ENCODE results near the gene ALDH1L1. TPM values are rescaled to one million over a fixed set of nuclear protein-coding genes. Genes with fewer than 3 reads are reported as not detected.

The ALDH1L1 gene
- total and polyA plus RNA-seq, 2 of the 13 experiments (the other 11 are each of a cell fraction or from before 2014, with no cell fraction given) = 11.2 to 28.7 TPM

- TF ChIP-seq ZBTB40 (IDR thresholded peaks at IDR 0.05) (no peak), ZBTB40 (CRISPR knock-in tag; IDR thresholded peaks at IDR 0.05) (no peak), ZNF879 (CRISPR knock-in tag; IDR thresholded peaks at IDR 0.05) (no peak), ZNF33A (CRISPR knock-in tag; IDR thresholded peaks at IDR 0.05; ENCODE audit: borderline replicate concordance) (no peak), TERF1 (CRISPR knock-in tag; IDR thresholded peaks at IDR 0.05) (no peak), GMEB2 (CRISPR knock-in tag; IDR thresholded peaks at IDR 0.05; ENCODE audit: low read depth) (no peak), ZNF556 (CRISPR knock-in tag; IDR thresholded peaks at IDR 0.05; ENCODE audit: borderline replicate concordance) (no peak), NFYB (CRISPR knock-in tag; IDR thresholded peaks at IDR 0.05) (peak; percentile 40; the same call in 1 of the 2 replicates), ZNF552 (CRISPR knock-in tag; IDR thresholded peaks at IDR 0.05; ENCODE audit: borderline replicate concordance) (no peak), SMC3 (IDR thresholded peaks at IDR 0.05; ENCODE audit: low read length) (peak; percentile 89), ATF7-NPFF (CRISPR knock-in tag; IDR thresholded peaks at IDR 0.05; ENCODE audit: low read depth) (no peak), ZNF547 (CRISPR knock-in tag; IDR thresholded peaks at IDR 0.05) (no peak), MYNN (CRISPR knock-in tag; IDR thresholded peaks at IDR 0.05; ENCODE audit: low read depth) (no peak), XRCC5 (optimal IDR thresholded peaks at IDR 0.05; ENCODE audit: low read length) (peak; percentile 58), CAMTA2 (CRISPR knock-in tag; IDR thresholded peaks at IDR 0.05; ENCODE audit: borderline replicate concordance) (no peak), ZNF564 (CRISPR knock-in tag; IDR thresholded peaks at IDR 0.05) (no peak), ZMYM3 (CRISPR knock-in tag; IDR thresholded peaks at IDR 0.05) (no peak), FOXA3 (CRISPR knock-in tag; IDR thresholded peaks at IDR 0.05) (0 out of 2 replicates have a peak, but pooled peaks have one; percentile 19), HDAC1 (CRISPR knock-in tag; IDR thresholded peaks at IDR 0.05) (no peak)
These were observed 17.6 kb upstream of the ALDH1L1 start (continued) for GRCh38 chr3:126197854-126198584.

Measured in HepG2 (cell line).